K562 (cell line): ENCODE measurements around the gene TTC22. TPM values are rescaled to one million over a fixed set of nuclear protein-coding genes. Genes with fewer than 3 reads are reported as not detected.

Source experiments
- ATAC-seq: fragments of 200-7000 bp; cut with Tn5 transposase; 3 replicates; pipeline ENCODE4 v1.9.1; 2020; ENCODE audit warnings: moderate library complexity
- BruUV-seq: library from RNA; stranded (reverse); fragments of 400-500 nt; replicated peaks from 2 replicates; lab custom pipeline; 2021; lab: Mats Ljungman, UMichigan
- CTCF ChIA-PET: fragments of 300-600 bp; formaldehyde crosslinking; extraction: SDS; loops from one replicate; lab custom pipeline; 2021; ENCODE audit warnings: low intra/inter-chr PET ratio; lab: Yijun Ruan, JAX
- POLR2A ChIA-PET: fragments of 300-600, 350-650 bp; sonication (Branson Sonifier 250); formaldehyde crosslinking; extraction: SDS; loops from one replicate; lab custom pipeline; 2021; ENCODE audit warnings: antibody characterized with exemption, inconsistent platforms; lab: Yijun Ruan, JAX
- DNase-seq, 4 experiments: peaks; one replicate each; pipeline versions ENCODE4 v3.0.0 to v3.0.0-alpha.2; 2011 to 2018; ENCODE audit warnings: low spot score in 3 of 4, mixed read lengths in 3 of 4; ENCODE audit errors: extremely low read depth in 1 of 4
- FAIRE-seq: peaks from 2 replicates; lab custom pipeline; 2011; peaks lifted over from hg19 to GRCh38; lab: Jason Lieb, UNC
- H2AFZ ChIP-seq: 2 replicates; pipeline ENCODE4 v1.6.0; 2011; ENCODE audit warnings: low read depth, low read length, control low read depth, inconsistent platforms
- H3K27ac ChIP-seq: fragments of 200-600 bp; 3 replicates; pipeline ENCODE4 v1.8.0; 2011; ENCODE audit warnings: low read depth, mild to moderate bottlenecking, control low read depth, inconsistent platforms, low read length, moderate library complexity, mixed read lengths; ENCODE audit errors: extremely low read depth
- H3K27me3 ChIP-seq, 2 experiments: fragments of 300-600 bp in 1 of 2; 2 replicates in 1 of 2; 3 replicates in 1 of 2; pipeline versions ENCODE4 v1.6.0 to v1.8.0; 2011; ENCODE audit warnings: inconsistent platforms in 2 of 2, low read length in 2 of 2, mild to moderate bottlenecking in 1 of 2, mixed read lengths in 1 of 2, moderate library complexity in 1 of 2; ENCODE audit not compliant: control insufficient read depth in 2 of 2, insufficient read depth in 2 of 2
- H3K36me3 ChIP-seq: fragments of 300-600 bp; 3 replicates; pipeline ENCODE4 v1.8.0; 2011; ENCODE audit warnings: mild to moderate bottlenecking, low read length, inconsistent platforms; ENCODE audit not compliant: control insufficient read depth, insufficient read depth
- H3K4me1 ChIP-seq, 2 experiments: fragments of 200-600 bp in 1 of 2; replicated peaks in 1 of 2; 2 replicates in 1 of 2; 3 replicates in 1 of 2; pipeline versions ENCODE4 v1.5.1 to v1.8.0; 2011; ENCODE audit warnings: inconsistent platforms in 2 of 2, low read length in 2 of 2, mild to moderate bottlenecking in 1 of 2, mixed read lengths in 1 of 2, moderate library complexity in 1 of 2; ENCODE audit not compliant: control insufficient read depth in 2 of 2, insufficient read depth in 2 of 2
- H3K4me2 ChIP-seq: 2 replicates; pipeline ENCODE4 v1.6.1; 2011; ENCODE audit warnings: low read length, control low read depth, inconsistent platforms, mixed read lengths; ENCODE audit not compliant: insufficient read depth
- H3K4me3 ChIP-seq: fragments of 200-600 bp; sonication (generic), shearing (Covaris generic); 2 replicates; pipeline ENCODE4 v1.5.1; 2016; ENCODE audit warnings: control low read depth, inconsistent platforms
- H3K79me2 ChIP-seq: fragments of 200-600 bp; 3 replicates; pipeline ENCODE4 v1.8.0; 2011; ENCODE audit warnings: low read length, inconsistent platforms; ENCODE audit not compliant: control insufficient read depth, insufficient read depth
- H3K9ac ChIP-seq, 2 experiments: 2 replicates each; pipeline versions ENCODE4 v1.6.0 to v1.6.1; 2011; ENCODE audit warnings: low read depth in 2 of 2, low read length in 2 of 2, control low read depth in 1 of 2, inconsistent platforms in 1 of 2, mild to moderate bottlenecking in 1 of 2, mixed read lengths in 1 of 2; ENCODE audit not compliant: insufficient read depth in 1 of 2
- H3K9me1 ChIP-seq: one replicate; pipeline ENCODE4 v1.6.0; 2011; ENCODE audit warnings: inconsistent platforms, mild to moderate bottlenecking, low read length, moderate library complexity; ENCODE audit not compliant: control insufficient read depth, insufficient read depth
- H3K9me3 ChIP-seq: replicated peaks from 2 replicates; pipeline ENCODE4 v1.5.1; 2011; ENCODE audit warnings: low read depth, low read length, inconsistent platforms; ENCODE audit not compliant: control insufficient read depth, insufficient read depth
- H4K20me1 ChIP-seq: replicated peaks from 2 replicates; pipeline ENCODE4 v1.6.1; 2011; ENCODE audit warnings: low read length, inconsistent platforms, mixed read lengths; ENCODE audit not compliant: control insufficient read depth, insufficient read depth
- CBFB ChIP-seq: sonication (generic); formaldehyde crosslinking; IDR thresholded peaks from 2 replicates; pipeline ENCODE4 v1.4.0; 2020; ENCODE audit warnings: mild to moderate bottlenecking, missing genetic modification reagents
- CBX3 ChIP-seq, 2 experiments: IDR thresholded peaks; 1 replicate in 1 of 2; 2 replicates in 1 of 2; pipeline ENCODE4 v1.6.1; 2012; ENCODE audit warnings: inconsistent platforms in 2 of 2, low read length in 2 of 2, borderline replicate concordance in 1 of 2, control low read depth in 1 of 2
- GTF2E2 ChIP-seq: fragments of 200-800 bp; sonication (Bioruptor generic); IDR thresholded peaks from 2 replicates; pipeline ENCODE4 v1.6.1; 2016; ENCODE audit warnings: missing genetic modification characterization, missing compliant biosample characterization
- WGBS: fragments of 100-300 bp; shearing (Covaris generic); methylation state at CpG from one replicate; pipeline ENCODE4 v1.1.6; 2016; ENCODE audit warnings: low coverage, mixed read lengths; ENCODE audit not compliant: insufficient coverage; ENCODE audit errors: missing lambda C conversion rate; 5-methylcytosine and 5-hydroxymethylcytosine counted together
- in situ Hi-C: fragments of 300-500 bp; cut with MboI; formaldehyde crosslinking; loops from 4 replicates; pipeline ENCODE4 v1.15.0; 2018; ENCODE audit warnings: inconsistent platforms, mixed read lengths
- intact Hi-C: fragments of 100-400 bp; cut with micrococcal nuclease; formaldehyde crosslinking; loops from 2 replicates; pipeline ENCODE4 v1.14.2; 2022
- polyA plus RNA-seq, 8 experiments: library from polyadenylated mRNA; depleted of rRNA in 4 of 8; stranded (reverse) in 5 of 8; unstranded in 3 of 8; fragments of >200 nt; fragmentation: Nextera tagmentation in 2 of 8; fragmentation: Illumina TruSeq in 1 of 8; extraction: Ambion mirVana in 2 of 8; extraction: Trizol in 1 of 8; gene quantifications; 2 replicates each; pipeline versions ENCODE4 v1.2.1 to v1.2.3, GENCODE V29; 2011 to 2014; ENCODE audit warnings: inconsistent platforms in 1 of 8, missing spikeins in 1 of 8
- total RNA-seq, 7 experiments: library from RNA; depleted of rRNA in 6 of 7; stranded (reverse); fragments of >200 nt in 6 of 7; fragmentation: Illumina TruSeq in 2 of 7; extraction: Trizol in 2 of 7; gene quantifications; 2 replicates each; pipeline versions ENCODE4 v1.2.1 to v1.2.3, GENCODE V29; 2011 to 2021; ENCODE audit warnings: low replicate concordance in 1 of 7
- TF ChIP-seq, protein P1 (sequence below): fragments of 450-650 bp; IDR thresholded peaks from 2 replicates; pipeline ENCODE4 v1.6.1; 2018; ENCODE audit not compliant: partially characterized antibody
- TF ChIP-seq, protein P2 (sequence below): fragments of 450-650 bp; IDR thresholded peaks from 2 replicates; pipeline ENCODE4 v1.6.1; 2018; ENCODE audit warnings: mild to moderate bottlenecking, low read depth; ENCODE audit not compliant: partially characterized antibody

The TTC22 gene
- total and polyA plus RNA-seq, 9 of the 15 experiments (the other 6 are each of a cell fraction or from before 2014, with no cell fraction given): 0.07 TPM; not detected in 8

GRCh38 chr1:54798206-54798605 is 2.9 kb downstream of the TTC22 start:
- H3K27me3 ChIP-seq: peaks cover 12 to 59% of the 10 kb centered on the region in 2 experiments; a peak in 4 of 5 replicates
- no peak overlapping the region for H3K4me2 ChIP-seq
- BruUV-seq: no TSS peak
- no peaks in the 10 kb centered on the region for H3K79me2 ChIP-seq
- ChIA-PET CTCF (no interaction called here), POLR2A (interaction anchor here (0.7 kb wide), 1 partner anchor 30 kb away, joined by 3 read pairs; no protein-coding TSS in a partner anchor)
- DNase-seq (no peak), FAIRE-seq (no peak), ATAC-seq (no peak)
- no peak overlapping the region for H2AFZ ChIP-seq
- H3K9me1 ChIP-seq: no peaks in the 10 kb centered on the region
- peaks cover 6% of the 10 kb centered on the region for H4K20me1 ChIP-seq
- in situ Hi-C loops: no loop called here
- TF ChIP-seq GTF2E2 (tag) (no peak), CBFB (CRISPR knock-in tag) (no peak)
- 0% methylated on average over 3 of the region's 3 CpGs for whole genome bisulfite sequencing
- H3K9me3 ChIP-seq: no peaks in the 10 kb centered on the region
- intact Hi-C loops: loop anchor here (10.0 kb wide), 1 partner anchor 723 kb away; no protein-coding TSS in a partner anchor
- no peak overlapping the region for H3K4me3 ChIP-seq
- no peaks in the 10 kb centered on the region for H3K36me3 ChIP-seq
- H3K27ac ChIP-seq: no peak overlapping the region
- peaks cover 5 to 16% of the 10 kb centered on the region in 2 experiments; a peak in 2 of 5 replicates for H3K4me1 ChIP-seq
- no peak overlapping the region for H3K9ac ChIP-seq

DNA sequence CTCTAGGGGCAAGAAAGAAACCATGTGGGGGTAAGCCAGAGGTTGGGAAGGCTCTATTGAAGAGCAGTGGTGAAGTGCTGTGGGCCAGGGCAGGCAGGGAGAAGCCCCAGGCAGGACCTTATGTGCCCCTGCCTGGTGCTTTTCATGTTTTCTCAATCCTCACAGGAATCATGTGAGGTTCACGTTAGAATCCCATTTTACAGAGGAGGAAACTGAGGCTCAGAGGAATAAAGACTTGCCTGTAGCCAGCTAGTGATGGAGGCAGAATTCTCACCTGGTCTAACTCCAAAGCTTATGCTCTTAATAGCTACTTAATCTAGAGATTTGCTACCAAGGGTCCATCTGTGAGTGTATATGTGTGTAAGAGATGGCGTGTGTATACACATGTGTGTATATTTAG is 4.2 kb downstream of the TTC22 start:
- H3K4me2 ChIP-seq: no peak overlapping the region
- DNase-seq (no peak), ATAC-seq (no peak), FAIRE-seq (no peak)
- BruUV-seq: no TSS peak
- ChIA-PET CTCF (no interaction called here), POLR2A (no interaction called here)
- no peaks in the 10 kb centered on the region for H3K36me3 ChIP-seq
- no peaks in the 10 kb centered on the region for H3K9me1 ChIP-seq
- in situ Hi-C loops: no loop called here
- peaks cover 5% of the 10 kb centered on the region for H4K20me1 ChIP-seq
- intact Hi-C loops: loop anchor here (10.0 kb wide), 1 partner anchor 722 kb away; no protein-coding TSS in a partner anchor
- H3K27ac ChIP-seq: no peak overlapping the region
- H3K9me3 ChIP-seq: peaks cover 4% of the 10 kb centered on the region; the same call in 1 of the 2 replicates
- 6% methylated on average over 2 of the region's 2 CpGs for WGBS
- no peak overlapping the region for H2AFZ ChIP-seq
- no peak overlapping the region for H3K4me3 ChIP-seq
- H3K9ac ChIP-seq: no peak overlapping the region
- H3K79me2 ChIP-seq: no peaks in the 10 kb centered on the region
- peaks cover 5 to 16% of the 10 kb centered on the region in 2 experiments; a peak in 2 of 5 replicates for H3K4me1 ChIP-seq
- peaks cover 12 to 53% of the 10 kb centered on the region in 2 experiments; a peak in 4 of 5 replicates for H3K27me3 ChIP-seq
- TF ChIP-seq, protein P1, sequence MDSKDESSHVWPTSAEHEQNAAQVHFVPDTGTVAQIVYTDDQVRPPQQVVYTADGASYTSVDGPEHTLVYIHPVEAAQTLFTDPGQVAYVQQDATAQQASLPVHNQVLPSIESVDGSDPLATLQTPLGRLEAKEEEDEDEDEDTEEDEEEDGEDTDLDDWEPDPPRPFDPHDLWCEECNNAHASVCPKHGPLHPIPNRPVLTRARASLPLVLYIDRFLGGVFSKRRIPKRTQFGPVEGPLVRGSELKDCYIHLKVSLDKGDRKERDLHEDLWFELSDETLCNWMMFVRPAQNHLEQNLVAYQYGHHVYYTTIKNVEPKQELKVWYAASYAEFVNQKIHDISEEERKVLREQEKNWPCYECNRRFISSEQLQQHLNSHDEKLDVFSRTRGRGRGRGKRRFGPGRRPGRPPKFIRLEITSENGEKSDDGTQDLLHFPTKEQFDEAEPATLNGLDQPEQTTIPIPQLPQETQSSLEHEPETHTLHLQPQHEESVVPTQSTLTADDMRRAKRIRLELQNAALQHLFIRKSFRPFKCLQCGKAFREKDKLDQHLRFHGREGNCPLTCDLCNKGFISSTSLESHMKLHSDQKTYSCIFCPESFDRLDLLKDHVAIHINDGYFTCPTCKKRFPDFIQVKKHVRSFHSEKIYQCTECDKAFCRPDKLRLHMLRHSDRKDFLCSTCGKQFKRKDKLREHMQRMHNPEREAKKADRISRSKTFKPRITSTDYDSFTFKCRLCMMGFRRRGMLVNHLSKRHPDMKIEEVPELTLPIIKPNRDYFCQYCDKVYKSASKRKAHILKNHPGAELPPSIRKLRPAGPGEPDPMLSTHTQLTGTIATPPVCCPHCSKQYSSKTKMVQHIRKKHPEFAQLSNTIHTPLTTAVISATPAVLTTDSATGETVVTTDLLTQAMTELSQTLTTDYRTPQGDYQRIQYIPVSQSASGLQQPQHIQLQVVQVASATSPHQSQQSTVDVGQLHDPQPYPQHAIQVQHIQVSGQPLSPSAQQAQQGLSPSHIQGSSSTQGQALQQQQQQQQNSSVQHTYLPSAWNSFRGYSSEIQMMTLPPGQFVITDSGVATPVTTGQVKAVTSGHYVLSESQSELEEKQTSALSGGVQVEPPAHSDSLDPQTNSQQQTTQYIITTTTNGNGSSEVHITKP: no peak
- no peak for TF ChIP-seq CBX3 (IDR thresholded peaks at IDR 0.05; ENCODE audit: borderline replicate concordance in 1 of 2, low read length in 2 of 2)
- TF ChIP-seq, protein P2, sequence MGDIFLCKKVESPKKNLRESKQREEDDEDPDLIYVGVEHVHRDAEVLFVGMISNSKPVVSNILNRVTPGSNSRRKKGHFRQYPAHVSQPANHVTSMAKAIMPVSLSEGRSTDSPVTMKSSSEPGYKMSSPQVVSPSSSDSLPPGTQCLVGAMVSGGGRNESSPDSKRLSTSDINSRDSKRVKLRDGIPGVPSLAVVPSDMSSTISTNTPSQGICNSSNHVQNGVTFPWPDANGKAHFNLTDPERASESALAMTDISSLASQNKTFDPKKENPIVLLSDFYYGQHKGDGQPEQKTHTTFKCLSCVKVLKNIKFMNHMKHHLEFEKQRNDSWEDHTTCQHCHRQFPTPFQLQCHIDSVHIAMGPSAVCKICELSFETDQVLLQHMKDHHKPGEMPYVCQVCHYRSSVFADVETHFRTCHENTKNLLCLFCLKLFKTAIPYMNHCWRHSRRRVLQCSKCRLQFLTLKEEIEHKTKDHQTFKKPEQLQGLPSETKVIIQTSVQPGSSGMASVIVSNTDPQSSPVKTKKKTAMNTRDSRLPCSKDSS: no peak
